GM23338 (cell line): ENCODE results near the gene DNAAF3. TPM values are rescaled to one million over a fixed set of nuclear protein-coding genes. Genes with fewer than 3 reads are reported as not detected.

Source experiments
- ATAC-seq: fragments of 200-7000 bp; cut with Tn5 transposase; 3 replicates; pipeline ENCODE4 v1.9.1; 2020
- DNase-seq: peaks from one replicate; pipeline ENCODE4 v3.0.0-alpha.2; 2015; ENCODE audit warnings: low spot score
- H2AFZ ChIP-seq: fragments of 200-600 bp; sonication (generic); 2 replicates; pipeline ENCODE4 v1.8.0; 2016; ENCODE audit warnings: antibody characterized with exemption, mild to moderate bottlenecking, moderate library complexity
- H3F3A ChIP-seq: fragments of 200-600 bp; sonication (generic); replicated peaks from 2 replicates; pipeline ENCODE4 v1.8.0; 2017; ENCODE audit warnings: antibody characterized with exemption, mixed run types, low read depth
- H3K27ac ChIP-seq: fragments of 200-600 bp; sonication (generic); 2 replicates; pipeline ENCODE4 v1.6.1; 2016; ENCODE audit warnings: low read depth
- H3K27me3 ChIP-seq: fragments of 200-600 bp; sonication (generic); 2 replicates; pipeline ENCODE4 v1.8.0; 2016; ENCODE audit warnings: mild to moderate bottlenecking, mixed run types, moderate library complexity; ENCODE audit not compliant: insufficient read depth
- H3K36me3 ChIP-seq: fragments of 200-600 bp; sonication (generic); 2 replicates; pipeline ENCODE4 v1.8.0; 2016; ENCODE audit warnings: mild to moderate bottlenecking; ENCODE audit not compliant: insufficient read depth
- H3K4me1 ChIP-seq: fragments of 200-600 bp; sonication (generic); 2 replicates; pipeline ENCODE4 v1.8.0; 2016; ENCODE audit warnings: mild to moderate bottlenecking, moderate library complexity; ENCODE audit not compliant: insufficient read depth
- H3K4me2 ChIP-seq: fragments of 200-600 bp; sonication (generic); 2 replicates; pipeline ENCODE4 v1.7.1; 2017; ENCODE audit warnings: mixed run types
- H3K4me3 ChIP-seq: fragments of 200-600 bp; sonication (generic); 2 replicates; pipeline ENCODE4 v1.6.1; 2016; ENCODE audit warnings: mixed run types
- H3K79me2 ChIP-seq: fragments of 200-600 bp; sonication (generic); replicated peaks from 2 replicates; pipeline ENCODE4 v1.8.0; 2017; ENCODE audit warnings: mild to moderate bottlenecking; ENCODE audit not compliant: insufficient read depth
- H3K9me2 ChIP-seq: fragments of 200-600 bp; sonication (generic); 2 replicates; pipeline ENCODE4 v1.8.0; 2017; ENCODE audit not compliant: insufficient read depth
- H4K20me1 ChIP-seq: fragments of 200-600 bp; sonication (generic); replicated peaks from 2 replicates; pipeline ENCODE4 v1.8.0; 2017; ENCODE audit warnings: mild to moderate bottlenecking; ENCODE audit not compliant: insufficient read depth
- H3K27ac Mint-ChIP-seq: 2 replicates; pipeline ENCODE4 v1.8.0; 2020; ENCODE audit warnings: inconsistent platforms, mild to moderate bottlenecking, moderate library complexity, mixed read lengths
- H3K27me3 Mint-ChIP-seq: 3 replicates; pipeline ENCODE4 v1.8.0; 2022; ENCODE audit warnings: low read depth, mild to moderate bottlenecking, moderate library complexity, mixed read lengths, inconsistent platforms; ENCODE audit not compliant: insufficient read depth, poor library complexity
- H3K36me3 Mint-ChIP-seq: 3 replicates; pipeline ENCODE4 v1.8.0; 2021; ENCODE audit warnings: low read depth, mild to moderate bottlenecking, inconsistent platforms, moderate library complexity, mixed read lengths
- H3K4me1 Mint-ChIP-seq: 3 replicates; pipeline ENCODE4 v1.8.0; 2020; ENCODE audit warnings: mild to moderate bottlenecking, inconsistent platforms, mixed read lengths
- H3K4me3 Mint-ChIP-seq: 3 replicates; pipeline ENCODE4 v1.8.0; 2021; ENCODE audit warnings: moderate library complexity, mild to moderate bottlenecking, inconsistent platforms, mixed read lengths
- H3K9me3 Mint-ChIP-seq: 3 replicates; pipeline ENCODE4 v1.8.0; 2020; ENCODE audit warnings: moderate library complexity, mild to moderate bottlenecking, inconsistent platforms, mixed read lengths
- CTCF ChIP-seq, 2 experiments: fragments of 200-600 bp in 1 of 2; sonication (generic) in 1 of 2; conservative IDR thresholded peaks; 2 replicates each; pipeline versions ENCODE4 v1.5.1 to v1.6.1; 2016 to 2017; ENCODE audit warnings: antibody characterized with exemption in 2 of 2, low read depth in 2 of 2, mild to moderate bottlenecking in 2 of 2, moderate library complexity in 1 of 2
- EZH2 ChIP-seq: fragments of 200-600 bp; sonication (generic); IDR thresholded peaks from one replicate; pipeline ENCODE4 v1.8.0; 2017; ENCODE audit warnings: antibody characterized with exemption, mild to moderate bottlenecking, low read depth; ENCODE audit not compliant: unreplicated experiment
- NANOG ChIP-seq: IDR thresholded peaks from 2 replicates; pipeline ENCODE4 v1.6.1; 2016; ENCODE audit warnings: antibody characterized with exemption, borderline replicate concordance
- POLR2AphosphoS5 ChIP-seq: IDR thresholded peaks from 2 replicates; pipeline ENCODE4 v1.6.1; 2016; ENCODE audit warnings: antibody characterized with exemption, low read depth
- STAT1 ChIP-seq: IDR thresholded peaks from one replicate; pipeline ENCODE4 v1.6.1; 2016; ENCODE audit warnings: antibody characterized with exemption; ENCODE audit not compliant: unreplicated experiment
- ZNF331 ChIP-seq: fragments of 250-450 bp; sonication (Bioruptor Pico); IDR thresholded peaks from 2 replicates; pipeline ENCODE4 v1.5.0; 2020; ENCODE audit warnings: low read depth, mild to moderate bottlenecking, moderate library complexity
- polyA plus RNA-seq: library from polyadenylated mRNA; unstranded; fragments of >200 nt; fragmentation: Nextera tagmentation; extraction: Ambion mirVana; gene quantifications from 2 replicates; pipeline ENCODE4 v1.2.1, GENCODE V29; 2016
- total RNA-seq: library from RNA; depleted of rRNA; stranded (reverse); fragments of >200 nt; shearing (Covaris generic); gene quantifications from 2 replicates; pipeline ENCODE4 v1.2.3, GENCODE V29; 2014
- TF ChIP-seq, protein P1 (sequence below): fragments of 250-450 bp; sonication (Bioruptor Pico); IDR thresholded peaks from 2 replicates; pipeline ENCODE4 v1.5.0; 2020; ENCODE audit warnings: mild to moderate bottlenecking, moderate library complexity
- TF ChIP-seq, protein P2 (sequence below): IDR thresholded peaks from one replicate; pipeline ENCODE4 v1.6.1; 2018; ENCODE audit warnings: antibody characterized with exemption; ENCODE audit not compliant: unreplicated experiment

DNAAF3 gene
- total and polyA plus RNA-seq, 2 experiments from 2014 or later, result 8.5 to 9.0 TPM

DNA sequence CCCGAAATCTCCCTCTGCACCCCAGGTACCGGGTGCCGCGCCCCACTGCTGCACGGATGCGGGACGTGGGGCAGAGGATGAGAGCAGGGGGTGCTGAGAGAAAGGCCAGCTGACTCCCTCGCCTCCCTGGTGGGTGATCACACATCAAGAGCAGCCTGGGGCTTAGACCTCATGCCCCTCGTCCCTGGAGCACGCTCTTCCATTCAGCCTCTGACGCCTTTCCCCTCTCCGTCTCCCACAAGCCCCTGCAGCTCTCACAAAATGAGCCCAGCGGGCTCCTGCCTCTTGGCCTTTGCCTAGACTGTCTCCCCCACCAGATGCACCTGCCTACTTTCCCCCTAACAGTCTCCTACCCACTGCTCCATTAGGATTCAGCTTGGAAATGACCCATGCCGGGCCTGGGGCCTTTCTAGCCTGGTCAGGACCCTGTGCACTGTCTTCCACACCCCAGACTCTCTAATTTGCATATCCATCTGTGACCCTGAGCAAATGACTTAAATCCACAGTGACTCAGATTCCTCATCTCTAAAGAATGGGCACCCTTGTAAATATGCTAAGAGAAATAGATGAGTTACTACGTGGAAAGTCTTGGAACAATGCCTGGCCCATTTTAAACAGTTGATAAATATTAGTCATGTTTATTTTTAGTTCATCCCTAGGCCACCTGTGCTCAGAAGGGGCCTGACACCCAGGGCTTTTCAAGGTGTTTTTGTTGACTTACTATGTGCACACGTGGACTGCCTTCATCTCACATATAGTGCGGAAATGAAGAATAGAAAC, 43.5 kb upstream of the DNAAF3 start:
- no peak overlapping the region for H3K27ac ChIP-seq
- DNase-seq (no peak), ATAC-seq (no peak)
- no peaks in the 10 kb centered on the region for H3F3A ChIP-seq
- H3K79me2 ChIP-seq, result no peaks in the 10 kb centered on the region
- Mint-ChIP-seq H3K27ac (no peak overlapping the region), H3K36me3 (peaks cover 6% of the 10 kb centered on the region), H3K9me3 (peaks cover 35% of the 10 kb centered on the region), H3K27me3 (peaks cover 15% of the 10 kb centered on the region), H3K4me3 (no peak overlapping the region), H3K4me1 (peaks cover 10% of the 10 kb centered on the region)
- TF ChIP-seq EZH2 (no peak), POLR2AphosphoS5 (no peak), NANOG (no peak)
- no peak overlapping the region for H3K4me3 ChIP-seq
- no peaks in the 10 kb centered on the region for H3K27me3 ChIP-seq
- no peak overlapping the region for H2AFZ ChIP-seq
- no peaks in the 10 kb centered on the region for H4K20me1 ChIP-seq
- H3K36me3 ChIP-seq, result no peaks in the 10 kb centered on the region
- H3K4me1 ChIP-seq, result no peaks in the 10 kb centered on the region
- H3K9me2 ChIP-seq, result no peaks in the 10 kb centered on the region
- no peak overlapping the region for H3K4me2 ChIP-seq

GRCh38 chr19:55208880-55209692, 42.7 kb upstream of the DNAAF3 start, which contains the start of gene PTPRH:
Gene PTPRH, minus strand, starts transcription at chr19:55209501. Its CDS starts 68 bp downstream, at chr19:55209433.
- H3K9me3 Mint-ChIP-seq, result peaks cover 27% of the 10 kb centered on the region
- no peak within 1 kb of the TSS for H3K27ac Mint-ChIP-seq
- DNase-seq (no peak), ATAC-seq (no peak)
- Histone ChIP-seq H3K4me1 (no peaks in the 10 kb centered on the region), H3K9me2 (no peaks in the 10 kb centered on the region), H3K27ac (no peak within 1 kb of the TSS), H3K79me2 (no peaks in the 10 kb centered on the region), H3K36me3 (no peaks in the 10 kb centered on the region), H3K27me3 (no peaks in the 10 kb centered on the region), H2AFZ (no peak within 1 kb of the TSS), H4K20me1 (no peaks in the 10 kb centered on the region), H3K4me3 (no peak within 1 kb of the TSS), H3F3A (no peaks in the 10 kb centered on the region), H3K4me2 (no peak within 1 kb of the TSS)
- H3K4me3 Mint-ChIP-seq, result no peak within 1 kb of the TSS
- H3K4me1 Mint-ChIP-seq, result peaks cover 10% of the 10 kb centered on the region
- H3K27me3 Mint-ChIP-seq, result peaks cover 13% of the 10 kb centered on the region
- H3K36me3 Mint-ChIP-seq, result peaks cover 6% of the 10 kb centered on the region
- TF ChIP-seq CTCF (conservative IDR thresholded peaks at IDR 0.05; ENCODE audit: low read depth in 2 of 2), result no peak
- TF ChIP-seq ZNF331 (CRISPR knock-in tag), result no peak
- TF ChIP-seq, protein P1, sequence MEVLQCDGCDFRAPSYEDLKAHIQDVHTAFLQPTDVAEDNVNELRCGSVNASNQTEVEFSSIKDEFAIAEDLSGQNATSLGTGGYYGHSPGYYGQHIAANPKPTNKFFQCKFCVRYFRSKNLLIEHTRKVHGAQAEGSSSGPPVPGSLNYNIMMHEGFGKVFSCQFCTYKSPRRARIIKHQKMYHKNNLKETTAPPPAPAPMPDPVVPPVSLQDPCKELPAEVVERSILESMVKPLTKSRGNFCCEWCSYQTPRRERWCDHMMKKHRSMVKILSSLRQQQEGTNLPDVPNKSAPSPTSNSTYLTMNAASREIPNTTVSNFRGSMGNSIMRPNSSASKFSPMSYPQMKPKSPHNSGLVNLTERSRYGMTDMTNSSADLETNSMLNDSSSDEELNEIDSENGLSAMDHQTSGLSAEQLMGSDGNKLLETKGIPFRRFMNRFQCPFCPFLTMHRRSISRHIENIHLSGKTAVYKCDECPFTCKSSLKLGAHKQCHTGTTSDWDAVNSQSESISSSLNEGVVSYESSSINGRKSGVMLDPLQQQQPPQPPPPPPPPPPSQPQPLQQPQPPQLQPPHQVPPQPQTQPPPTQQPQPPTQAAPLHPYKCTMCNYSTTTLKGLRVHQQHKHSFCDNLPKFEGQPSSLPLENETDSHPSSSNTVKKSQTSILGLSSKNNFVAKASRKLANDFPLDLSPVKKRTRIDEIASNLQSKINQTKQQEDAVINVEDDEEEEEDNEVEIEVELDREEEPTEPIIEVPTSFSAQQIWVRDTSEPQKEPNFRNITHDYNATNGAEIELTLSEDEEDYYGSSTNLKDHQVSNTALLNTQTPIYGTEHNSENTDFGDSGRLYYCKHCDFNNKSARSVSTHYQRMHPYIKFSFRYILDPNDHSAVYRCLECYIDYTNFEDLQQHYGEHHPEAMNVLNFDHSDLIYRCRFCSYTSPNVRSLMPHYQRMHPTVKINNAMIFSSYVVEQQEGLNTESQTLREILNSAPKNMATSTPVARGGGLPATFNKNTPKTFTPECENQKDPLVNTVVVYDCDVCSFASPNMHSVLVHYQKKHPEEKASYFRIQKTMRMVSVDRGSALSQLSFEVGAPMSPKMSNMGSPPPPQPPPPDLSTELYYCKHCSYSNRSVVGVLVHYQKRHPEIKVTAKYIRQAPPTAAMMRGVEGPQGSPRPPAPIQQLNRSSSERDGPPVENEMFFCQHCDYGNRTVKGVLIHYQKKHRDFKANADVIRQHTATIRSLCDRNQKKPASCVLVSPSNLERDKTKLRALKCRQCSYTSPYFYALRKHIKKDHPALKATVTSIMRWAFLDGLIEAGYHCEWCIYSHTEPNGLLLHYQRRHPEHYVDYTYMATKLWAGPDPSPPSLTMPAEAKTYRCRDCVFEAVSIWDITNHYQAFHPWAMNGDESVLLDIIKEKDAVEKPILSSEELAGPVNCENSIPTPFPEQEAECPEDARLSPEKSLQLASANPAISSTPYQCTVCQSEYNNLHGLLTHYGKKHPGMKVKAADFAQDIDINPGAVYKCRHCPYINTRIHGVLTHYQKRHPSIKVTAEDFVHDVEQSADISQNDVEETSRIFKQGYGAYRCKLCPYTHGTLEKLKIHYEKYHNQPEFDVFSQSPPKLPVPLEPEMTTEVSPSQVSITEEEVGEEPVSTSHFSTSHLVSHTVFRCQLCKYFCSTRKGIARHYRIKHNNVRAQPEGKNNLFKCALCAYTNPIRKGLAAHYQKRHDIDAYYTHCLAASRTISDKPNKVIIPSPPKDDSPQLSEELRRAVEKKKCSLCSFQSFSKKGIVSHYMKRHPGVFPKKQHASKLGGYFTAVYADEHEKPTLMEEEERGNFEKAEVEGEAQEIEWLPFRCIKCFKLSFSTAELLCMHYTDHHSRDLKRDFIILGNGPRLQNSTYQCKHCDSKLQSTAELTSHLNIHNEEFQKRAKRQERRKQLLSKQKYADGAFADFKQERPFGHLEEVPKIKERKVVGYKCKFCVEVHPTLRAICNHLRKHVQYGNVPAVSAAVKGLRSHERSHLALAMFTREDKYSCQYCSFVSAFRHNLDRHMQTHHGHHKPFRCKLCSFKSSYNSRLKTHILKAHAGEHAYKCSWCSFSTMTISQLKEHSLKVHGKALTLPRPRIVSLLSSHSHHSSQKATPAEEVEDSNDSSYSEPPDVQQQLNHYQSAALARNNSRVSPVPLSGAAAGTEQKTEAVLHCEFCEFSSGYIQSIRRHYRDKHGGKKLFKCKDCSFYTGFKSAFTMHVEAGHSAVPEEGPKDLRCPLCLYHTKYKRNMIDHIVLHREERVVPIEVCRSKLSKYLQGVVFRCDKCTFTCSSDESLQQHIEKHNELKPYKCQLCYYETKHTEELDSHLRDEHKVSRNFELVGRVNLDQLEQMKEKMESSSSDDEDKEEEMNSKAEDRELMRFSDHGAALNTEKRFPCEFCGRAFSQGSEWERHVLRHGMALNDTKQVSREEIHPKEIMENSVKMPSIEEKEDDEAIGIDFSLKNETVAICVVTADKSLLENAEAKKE (CRISPR knock-in tag), result no peak
- no peak for TF ChIP-seq STAT1
- TF ChIP-seq, protein P2, sequence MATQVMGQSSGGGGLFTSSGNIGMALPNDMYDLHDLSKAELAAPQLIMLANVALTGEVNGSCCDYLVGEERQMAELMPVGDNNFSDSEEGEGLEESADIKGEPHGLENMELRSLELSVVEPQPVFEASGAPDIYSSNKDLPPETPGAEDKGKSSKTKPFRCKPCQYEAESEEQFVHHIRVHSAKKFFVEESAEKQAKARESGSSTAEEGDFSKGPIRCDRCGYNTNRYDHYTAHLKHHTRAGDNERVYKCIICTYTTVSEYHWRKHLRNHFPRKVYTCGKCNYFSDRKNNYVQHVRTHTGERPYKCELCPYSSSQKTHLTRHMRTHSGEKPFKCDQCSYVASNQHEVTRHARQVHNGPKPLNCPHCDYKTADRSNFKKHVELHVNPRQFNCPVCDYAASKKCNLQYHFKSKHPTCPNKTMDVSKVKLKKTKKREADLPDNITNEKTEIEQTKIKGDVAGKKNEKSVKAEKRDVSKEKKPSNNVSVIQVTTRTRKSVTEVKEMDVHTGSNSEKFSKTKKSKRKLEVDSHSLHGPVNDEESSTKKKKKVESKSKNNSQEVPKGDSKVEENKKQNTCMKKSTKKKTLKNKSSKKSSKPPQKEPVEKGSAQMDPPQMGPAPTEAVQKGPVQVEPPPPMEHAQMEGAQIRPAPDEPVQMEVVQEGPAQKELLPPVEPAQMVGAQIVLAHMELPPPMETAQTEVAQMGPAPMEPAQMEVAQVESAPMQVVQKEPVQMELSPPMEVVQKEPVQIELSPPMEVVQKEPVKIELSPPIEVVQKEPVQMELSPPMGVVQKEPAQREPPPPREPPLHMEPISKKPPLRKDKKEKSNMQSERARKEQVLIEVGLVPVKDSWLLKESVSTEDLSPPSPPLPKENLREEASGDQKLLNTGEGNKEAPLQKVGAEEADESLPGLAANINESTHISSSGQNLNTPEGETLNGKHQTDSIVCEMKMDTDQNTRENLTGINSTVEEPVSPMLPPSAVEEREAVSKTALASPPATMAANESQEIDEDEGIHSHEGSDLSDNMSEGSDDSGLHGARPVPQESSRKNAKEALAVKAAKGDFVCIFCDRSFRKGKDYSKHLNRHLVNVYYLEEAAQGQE, result no peak
